Measurements from ENCODE around the gene SMYD3.

DNA sequence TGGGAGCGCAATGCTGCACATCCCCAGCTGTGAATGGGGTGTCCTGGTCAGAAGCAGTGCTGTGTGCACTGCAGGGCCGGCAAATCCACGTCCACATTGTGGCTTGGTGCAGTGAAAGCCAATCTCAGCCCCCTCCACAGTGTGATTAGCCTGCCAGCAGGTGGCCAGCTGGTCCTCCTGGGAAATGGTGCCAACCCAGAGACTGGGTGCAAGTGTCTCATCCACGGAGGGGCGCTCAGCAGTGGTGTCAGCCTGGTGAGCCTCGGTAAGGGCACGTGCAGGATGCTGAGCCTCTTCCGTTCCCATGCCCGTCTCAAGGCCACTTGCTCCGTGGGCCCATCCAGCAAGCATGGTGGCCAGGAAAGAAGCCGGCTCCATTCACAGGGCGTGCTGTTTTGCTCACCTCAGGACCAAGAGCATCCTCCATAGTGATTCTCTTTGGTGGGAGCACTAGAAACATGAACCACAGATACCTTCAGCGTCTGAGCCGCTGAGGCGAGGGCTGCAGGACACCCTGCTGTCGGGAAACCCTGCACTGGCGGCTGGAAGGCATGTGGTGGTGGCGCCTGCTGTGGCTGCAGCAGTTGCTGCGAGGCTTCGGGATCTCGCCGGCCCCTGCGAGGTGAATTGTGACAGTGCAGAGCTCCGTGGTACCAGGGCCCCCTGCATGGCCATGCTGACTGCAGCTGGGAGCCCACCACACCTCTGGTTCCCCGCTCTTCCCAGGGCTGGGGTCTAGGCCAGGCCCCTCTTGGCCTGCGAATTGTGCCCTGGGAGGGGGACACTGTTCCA is 2.0 kb upstream of the SMYD3 start:
- TF ChIP-seq YY1 (IDR thresholded peaks at IDR 0.05; ENCODE audit: insufficient read depth, insufficient read length): no peak
- TF ChIP-seq ZNF274 (IDR thresholded peaks at IDR 0.05; ENCODE audit: low read depth, low read length): no peak
